Measurements from ENCODE around the gene FAM13B.

- TF ChIP-seq POLR2AphosphoS5 (IDR thresholded peaks at IDR 0.05; ENCODE audit: low read depth, low read length) = no peak
- no peak for TF ChIP-seq POLR2A (IDR thresholded peaks at IDR 0.05; ENCODE audit: borderline replicate concordance, extremely low read depth, insufficient read depth, insufficient read length)
- TF ChIP-seq EGR1 (IDR thresholded peaks at IDR 0.05; ENCODE audit: low read depth) = no peak
- TF ChIP-seq, protein P1, sequence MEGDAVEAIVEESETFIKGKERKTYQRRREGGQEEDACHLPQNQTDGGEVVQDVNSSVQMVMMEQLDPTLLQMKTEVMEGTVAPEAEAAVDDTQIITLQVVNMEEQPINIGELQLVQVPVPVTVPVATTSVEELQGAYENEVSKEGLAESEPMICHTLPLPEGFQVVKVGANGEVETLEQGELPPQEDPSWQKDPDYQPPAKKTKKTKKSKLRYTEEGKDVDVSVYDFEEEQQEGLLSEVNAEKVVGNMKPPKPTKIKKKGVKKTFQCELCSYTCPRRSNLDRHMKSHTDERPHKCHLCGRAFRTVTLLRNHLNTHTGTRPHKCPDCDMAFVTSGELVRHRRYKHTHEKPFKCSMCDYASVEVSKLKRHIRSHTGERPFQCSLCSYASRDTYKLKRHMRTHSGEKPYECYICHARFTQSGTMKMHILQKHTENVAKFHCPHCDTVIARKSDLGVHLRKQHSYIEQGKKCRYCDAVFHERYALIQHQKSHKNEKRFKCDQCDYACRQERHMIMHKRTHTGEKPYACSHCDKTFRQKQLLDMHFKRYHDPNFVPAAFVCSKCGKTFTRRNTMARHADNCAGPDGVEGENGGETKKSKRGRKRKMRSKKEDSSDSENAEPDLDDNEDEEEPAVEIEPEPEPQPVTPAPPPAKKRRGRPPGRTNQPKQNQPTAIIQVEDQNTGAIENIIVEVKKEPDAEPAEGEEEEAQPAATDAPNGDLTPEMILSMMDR (IDR thresholded peaks at IDR 0.05 in 2 of 3, conservative IDR thresholded peaks at IDR 0.05 in 1 of 3; ENCODE audit: borderline replicate concordance in 1 of 3, insufficient read depth in 1 of 3, low read depth in 2 of 3, low read length in 2 of 3) = 0 out of 6 replicates have a peak, but pooled peaks of 2 of the 3 experiments have one; percentile 13 to 15
- TF ChIP-seq, protein P2, sequence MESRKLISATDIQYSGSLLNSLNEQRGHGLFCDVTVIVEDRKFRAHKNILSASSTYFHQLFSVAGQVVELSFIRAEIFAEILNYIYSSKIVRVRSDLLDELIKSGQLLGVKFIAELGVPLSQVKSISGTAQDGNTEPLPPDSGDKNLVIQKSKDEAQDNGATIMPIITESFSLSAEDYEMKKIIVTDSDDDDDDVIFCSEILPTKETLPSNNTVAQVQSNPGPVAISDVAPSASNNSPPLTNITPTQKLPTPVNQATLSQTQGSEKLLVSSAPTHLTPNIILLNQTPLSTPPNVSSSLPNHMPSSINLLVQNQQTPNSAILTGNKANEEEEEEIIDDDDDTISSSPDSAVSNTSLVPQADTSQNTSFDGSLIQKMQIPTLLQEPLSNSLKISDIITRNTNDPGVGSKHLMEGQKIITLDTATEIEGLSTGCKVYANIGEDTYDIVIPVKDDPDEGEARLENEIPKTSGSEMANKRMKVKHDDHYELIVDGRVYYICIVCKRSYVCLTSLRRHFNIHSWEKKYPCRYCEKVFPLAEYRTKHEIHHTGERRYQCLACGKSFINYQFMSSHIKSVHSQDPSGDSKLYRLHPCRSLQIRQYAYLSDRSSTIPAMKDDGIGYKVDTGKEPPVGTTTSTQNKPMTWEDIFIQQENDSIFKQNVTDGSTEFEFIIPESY (IDR thresholded peaks at IDR 0.05; ENCODE audit: extremely low read depth, insufficient replicate concordance, low read length) = no peak
Observed at GRCh38 chr5:138082033-138082432, 49.2 kb upstream of the FAM13B start.
